B cell (primary cell): ENCODE data around the gene MAPK8. TPM values are rescaled to one million over a fixed set of nuclear protein-coding genes. Genes with fewer than 3 reads are reported as not detected.

Source experiments
- ATAC-seq: fragments of 200-7000 bp; cut with Tn5 transposase; one replicate; pipeline ENCODE4 v1.10.0; 2021; ENCODE audit warnings: low read depth, mild to moderate bottlenecking, moderate number of reproducible peaks, moderate library complexity
- CTCF ChIA-PET: fragments of 350-600 bp; sonication (Branson Sonifier 250); formaldehyde crosslinking; loops from one replicate; lab custom pipeline; 2021; ENCODE audit warnings: antibody characterized with exemption, inconsistent platforms; lab: Charles Lee
- POLR2A ChIA-PET: fragments of 350-600 bp; sonication (Branson Sonifier 250); formaldehyde crosslinking; loops from one replicate; lab custom pipeline; 2021; ENCODE audit warnings: antibody characterized with exemption; lab: Charles Lee
- DNase-seq: peaks from one replicate; pipeline ENCODE4 v3.0.0; 2013
- H2AFZ ChIP-seq: 2 replicates; pipeline ENCODE4 v1.6.1; 2012; ENCODE audit warnings: mild to moderate bottlenecking, low read depth, low read length; ENCODE audit not compliant: insufficient read depth, poor library complexity, severe bottlenecking
- H3K27ac ChIP-seq, 2 donors: 1 replicate in 1 of 2; 2 replicates in 1 of 2; pipeline ENCODE4 v1.5.1; 2012 to 2013; ENCODE audit warnings: low read length in 2 of 2, mild to moderate bottlenecking in 2 of 2, moderate library complexity in 1 of 2
- H3K27me3 ChIP-seq, 4 experiments: fragments of 200-600 bp in 1 of 4; sonication (generic) in 1 of 4; replicated peaks in 1 of 4; 1 replicate in 2 of 4; 2 replicates in 2 of 4; pipeline versions ENCODE4 v1.6.1 to v1.7.0; 2013 to 2016; ENCODE audit warnings: low read length in 3 of 4, mild to moderate bottlenecking in 2 of 4, mixed read lengths in 1 of 4, moderate library complexity in 1 of 4; ENCODE audit not compliant: insufficient read depth in 4 of 4, control insufficient read depth in 3 of 4; ENCODE audit errors: control extremely low read depth in 1 of 4
- H3K36me3 ChIP-seq, 2 experiments: replicated peaks in 1 of 2; 1 replicate in 1 of 2; 2 replicates in 1 of 2; pipeline versions ENCODE4 v1.6.1 to v1.7.1; 2013; ENCODE audit warnings: low read length in 1 of 2; ENCODE audit not compliant: insufficient read depth in 2 of 2, control insufficient read depth in 1 of 2; ENCODE audit errors: control extremely low read depth in 1 of 2, extremely low read depth in 1 of 2
- H3K4me1 ChIP-seq, 2 donors: fragments of 200-600 bp in 1 of 2; sonication (generic) in 1 of 2; 1 replicate in 1 of 2; 2 replicates in 1 of 2; pipeline versions ENCODE4 v1.5.1 to v1.6.1; 2013 to 2017; ENCODE audit warnings: low read length in 2 of 2; ENCODE audit not compliant: control insufficient read depth in 2 of 2, insufficient read depth in 2 of 2
- H3K4me2 ChIP-seq: replicated peaks from 2 replicates; pipeline ENCODE3; 2012; ENCODE audit warnings: mild to moderate bottlenecking, low read depth, low read length; ENCODE audit not compliant: poor library complexity, severe bottlenecking
- H3K4me3 ChIP-seq, 5 experiments: fragments of 200-600 bp in 1 of 5; sonication (generic) in 1 of 5; 1 replicate in 3 of 5; 2 replicates in 2 of 5; pipeline versions ENCODE4 v1.5.1 to v1.7.0; 2011 to 2016; ENCODE audit warnings: low read length in 4 of 5, mild to moderate bottlenecking in 4 of 5, low read depth in 2 of 5, control low read depth in 1 of 5, moderate library complexity in 1 of 5; ENCODE audit not compliant: insufficient read depth in 1 of 5; ENCODE audit errors: control extremely low read depth in 1 of 5, extremely low read depth in 1 of 5
- H3K79me2 ChIP-seq: fragments of 200-600 bp; sonication (generic); one replicate; pipeline ENCODE4 v1.6.0; 2016; ENCODE audit warnings: low read length; ENCODE audit not compliant: control insufficient read depth, insufficient read depth
- H3K9ac ChIP-seq: fragments of 200-600 bp; sonication (generic); 2 replicates; pipeline ENCODE4 v1.6.1; 2017; ENCODE audit warnings: mild to moderate bottlenecking, low read length, moderate library complexity
- H3K9me3 ChIP-seq, 3 donors: one replicate each; pipeline versions ENCODE4 v1.6.1 to v1.7.1; 2013; ENCODE audit warnings: low read length in 2 of 3; ENCODE audit not compliant: control insufficient read depth in 2 of 3, insufficient read depth in 1 of 3; ENCODE audit errors: control extremely low read depth in 1 of 3
- H4K20me1 ChIP-seq: 2 replicates; pipeline ENCODE4 v1.6.0; 2012; ENCODE audit warnings: mild to moderate bottlenecking, low read length; ENCODE audit not compliant: insufficient read depth, control insufficient read depth, poor library complexity, severe bottlenecking
- H3K27ac Mint-ChIP-seq: one replicate; pipeline ENCODE4 v1.8.0; 2021; ENCODE audit warnings: mixed read lengths
- H3K27me3 Mint-ChIP-seq: one replicate; pipeline ENCODE4 v1.8.0; 2021; ENCODE audit warnings: mixed read lengths
- H3K4me1 Mint-ChIP-seq: one replicate; pipeline ENCODE4 v1.8.0; 2021; ENCODE audit warnings: mixed read lengths
- H3K4me3 Mint-ChIP-seq: one replicate; pipeline ENCODE4 v1.8.0; 2021; ENCODE audit warnings: mixed read lengths
- H3K9me3 Mint-ChIP-seq: one replicate; pipeline ENCODE4 v1.8.0; 2022; ENCODE audit warnings: mixed read lengths; ENCODE audit not compliant: insufficient read depth
- EZH2 ChIP-seq: IDR thresholded peaks from 2 replicates; pipeline ENCODE4 v1.6.1; 2012; ENCODE audit warnings: borderline replicate concordance, low read depth, mild to moderate bottlenecking, moderate library complexity, low read length; ENCODE audit not compliant: insufficient read depth, poor library complexity, severe bottlenecking
- WGBS: methylation state at CpG from one replicate; pipeline ENCODE4 v1.1.5; 2013; ENCODE audit warnings: missing lambda C conversion rate; ENCODE audit not compliant: insufficient coverage; 5-methylcytosine and 5-hydroxymethylcytosine counted together
- intact Hi-C: fragments of 100-400 bp; cut with micrococcal nuclease; formaldehyde crosslinking; loops from one replicate; pipeline ENCODE4 v1.10.0; 2022
- polyA plus RNA-seq: library from polyadenylated mRNA; depleted of rRNA; stranded (reverse); fragments of >200 nt; gene quantifications from 2 replicates; pipeline ENCODE4 v1.2.3, GENCODE V29; 2012
- total RNA-seq, 2 donors: library from RNA; stranded (reverse); fragments of 120-200 nt in 1 of 2; gene quantifications; 1 replicate in 1 of 2; 2 replicates in 1 of 2; pipeline versions ENCODE4 v1.2.3 to v1.2.4, GENCODE V29; 2013 to 2022
- TF ChIP-seq, protein P1 (sequence below): fragments of 200-600 bp; IDR thresholded peaks from one replicate; pipeline ENCODE4 v1.8.0; 2022; ENCODE audit warnings: antibody characterized with exemption, mild to moderate bottlenecking

Gene MAPK8
- total and polyA plus RNA-seq, 2 donors (not counting 1 experiment from before 2014, with no cell fraction given), result 13.7 to 40.0 TPM

DNA sequence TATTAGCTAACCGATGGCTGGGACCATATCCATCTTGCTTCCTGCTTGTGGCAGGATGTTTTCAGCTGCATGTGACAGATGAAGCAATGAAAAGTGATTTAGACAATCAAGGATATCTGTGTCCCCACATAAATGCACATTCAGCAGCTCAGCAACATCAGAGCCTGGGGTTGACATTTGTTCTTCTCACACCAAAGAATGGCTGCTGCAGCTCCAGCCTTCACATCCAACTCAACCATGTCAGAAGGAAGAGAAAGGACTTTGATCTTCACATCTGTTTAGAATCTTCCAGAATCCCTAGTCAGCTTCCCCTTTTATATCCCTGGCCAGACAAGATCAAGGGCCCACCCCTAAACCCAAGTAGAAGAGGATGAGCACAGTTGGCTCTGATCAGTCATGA is 20.1 kb upstream of the MAPK8 start:
- no peak overlapping the region for H2AFZ ChIP-seq
- H3K4me3 Mint-ChIP-seq, result no peak overlapping the region
- H3K9me3 Mint-ChIP-seq, result peaks cover 6% of the 10 kb centered on the region
- no peak overlapping the region for H3K27ac ChIP-seq
- no peaks in the 10 kb centered on the region for H3K27me3 Mint-ChIP-seq
- H3K27ac Mint-ChIP-seq, result no peak overlapping the region
- no peak overlapping the region for H3K4me2 ChIP-seq
- H3K9me3 ChIP-seq, result peaks cover 2 to 15% (median 5%) of the 10 kb centered on the region in 3 donors
- ChIA-PET CTCF (interaction anchor here (1.3 kb wide), 1 partner anchor 18 kb away, joined by 3 read pairs; no protein-coding TSS in a partner anchor), POLR2A (no interaction called here)
- intact Hi-C loops, result no loop called here
- no CpG with 5 or more reads among the region's 1 CpG for WGBS
- H3K27me3 ChIP-seq, result peaks cover 0 to 4% (median 0%) of the 10 kb centered on the region in 4 experiments
- TF ChIP-seq, protein P1, sequence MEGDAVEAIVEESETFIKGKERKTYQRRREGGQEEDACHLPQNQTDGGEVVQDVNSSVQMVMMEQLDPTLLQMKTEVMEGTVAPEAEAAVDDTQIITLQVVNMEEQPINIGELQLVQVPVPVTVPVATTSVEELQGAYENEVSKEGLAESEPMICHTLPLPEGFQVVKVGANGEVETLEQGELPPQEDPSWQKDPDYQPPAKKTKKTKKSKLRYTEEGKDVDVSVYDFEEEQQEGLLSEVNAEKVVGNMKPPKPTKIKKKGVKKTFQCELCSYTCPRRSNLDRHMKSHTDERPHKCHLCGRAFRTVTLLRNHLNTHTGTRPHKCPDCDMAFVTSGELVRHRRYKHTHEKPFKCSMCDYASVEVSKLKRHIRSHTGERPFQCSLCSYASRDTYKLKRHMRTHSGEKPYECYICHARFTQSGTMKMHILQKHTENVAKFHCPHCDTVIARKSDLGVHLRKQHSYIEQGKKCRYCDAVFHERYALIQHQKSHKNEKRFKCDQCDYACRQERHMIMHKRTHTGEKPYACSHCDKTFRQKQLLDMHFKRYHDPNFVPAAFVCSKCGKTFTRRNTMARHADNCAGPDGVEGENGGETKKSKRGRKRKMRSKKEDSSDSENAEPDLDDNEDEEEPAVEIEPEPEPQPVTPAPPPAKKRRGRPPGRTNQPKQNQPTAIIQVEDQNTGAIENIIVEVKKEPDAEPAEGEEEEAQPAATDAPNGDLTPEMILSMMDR, result no peak
- TF ChIP-seq EZH2, result no peak
- DNase-seq (no peak), ATAC-seq (no peak)
- H3K4me1 Mint-ChIP-seq, result peaks cover 14% of the 10 kb centered on the region
- H3K9ac ChIP-seq, result no peak overlapping the region
- H3K79me2 ChIP-seq, result no peaks in the 10 kb centered on the region
- H4K20me1 ChIP-seq, result no peaks in the 10 kb centered on the region
- no peaks in the 10 kb centered on the region for H3K36me3 ChIP-seq
- no peaks in the 10 kb centered on the region for H3K4me1 ChIP-seq
- no peak overlapping the region for H3K4me3 ChIP-seq

DNA sequence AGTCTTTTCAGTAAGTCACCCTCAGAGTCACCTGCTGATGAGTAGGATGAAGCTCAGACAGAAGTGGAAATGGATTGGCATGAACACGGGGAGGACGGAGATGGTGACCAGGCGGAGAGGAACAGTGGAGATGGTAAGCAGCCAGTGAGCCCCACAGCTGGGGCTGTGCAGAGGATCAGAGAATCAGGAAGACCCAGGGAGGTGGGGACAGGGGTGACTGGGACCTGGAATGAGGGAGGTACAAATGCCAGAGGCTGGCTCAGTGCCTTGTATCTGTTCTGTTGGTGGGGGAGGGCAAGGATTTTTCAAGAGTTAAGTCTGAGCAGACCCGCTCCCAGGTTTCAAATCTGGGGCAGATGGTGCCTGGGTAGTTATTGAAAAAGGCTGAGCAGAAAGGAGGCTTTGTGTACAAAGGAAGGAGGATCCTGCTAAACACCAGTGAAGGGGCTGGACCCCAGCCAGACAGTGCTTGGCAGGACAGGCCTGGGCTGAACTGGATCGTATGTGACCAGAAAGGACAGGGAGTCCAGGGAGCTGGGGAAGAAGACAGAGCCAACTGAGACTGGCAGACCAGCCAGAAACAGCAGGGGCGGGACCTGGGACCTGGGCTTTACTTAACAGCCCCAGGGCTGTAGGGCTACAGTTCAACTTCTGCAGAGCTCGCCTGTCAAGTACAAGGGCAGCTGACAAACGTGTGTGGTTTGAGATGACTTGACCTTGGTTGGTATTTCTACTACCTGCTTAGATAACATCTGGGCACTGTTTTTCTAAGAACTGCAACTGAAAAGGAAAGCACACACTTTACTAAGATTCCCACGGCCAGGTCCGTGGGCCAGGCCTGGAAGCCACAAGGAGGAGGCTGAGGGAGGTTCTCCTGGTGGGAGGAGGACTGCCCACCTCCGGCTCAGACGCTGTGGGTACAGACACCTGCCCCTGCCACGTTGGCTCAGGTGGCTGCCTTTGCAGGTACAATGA is 18.8 kb upstream of the MAPK8 start:
- ChIA-PET POLR2A (no interaction called here), CTCF (interaction anchor here (0.7 to 1.5 kb wide), 2 partner anchors 16 to 71 kb away, joined by 3 read pairs; no protein-coding TSS in a partner anchor)
- no peak overlapping the region for H2AFZ ChIP-seq
- intact Hi-C loops, result no loop called here
- H3K36me3 ChIP-seq, result no peaks in the 10 kb centered on the region
- peaks cover 11% of the 10 kb centered on the region for H3K4me1 Mint-ChIP-seq
- WGBS, result 68% methylated on average over 9 of the region's 13 CpGs
- TF ChIP-seq EZH2, result no peak
- TF ChIP-seq, protein P1, result no peak
- H3K4me1 ChIP-seq, result no peaks in the 10 kb centered on the region
- no peaks in the 10 kb centered on the region for H3K27me3 Mint-ChIP-seq
- peaks cover 0 to 4% (median 0%) of the 10 kb centered on the region in 4 experiments for H3K27me3 ChIP-seq
- no peak overlapping the region for H3K9ac ChIP-seq
- no peaks in the 10 kb centered on the region for H3K79me2 ChIP-seq
- no peak overlapping the region for H3K27ac Mint-ChIP-seq
- H3K4me2 ChIP-seq, result no peak overlapping the region
- peaks cover 2 to 15% (median 5%) of the 10 kb centered on the region in 3 donors for H3K9me3 ChIP-seq
- no peak overlapping the region for H3K4me3 Mint-ChIP-seq
- ATAC-seq (no peak), DNase-seq (no peak)
- no peak overlapping the region for H3K27ac ChIP-seq
- H3K4me3 ChIP-seq, result no peak overlapping the region
- H4K20me1 ChIP-seq, result no peaks in the 10 kb centered on the region
- peaks cover 6% of the 10 kb centered on the region for H3K9me3 Mint-ChIP-seq
